ENCODE data around the gene PIH1D2. TPM values are rescaled to one million over a fixed set of nuclear protein-coding genes. Genes with fewer than 3 reads are reported as not detected.
"Not testable (repeated sequence)": the region's sequence is repeated elsewhere in the genome, so short reads cannot be mapped to it uniquely, and the experiment has no call there.

Gene PIH1D2
- total RNA-seq, 4 donors from 2014 or later = 0.48 to 2.4 (median 1.8) TPM; not detected in 1

- ATAC-seq (ENCODE audit: low FRiP score) = no peak
- no peak for DNase-seq (ENCODE audit: low spot score)
- TF ChIP-seq, protein P1, sequence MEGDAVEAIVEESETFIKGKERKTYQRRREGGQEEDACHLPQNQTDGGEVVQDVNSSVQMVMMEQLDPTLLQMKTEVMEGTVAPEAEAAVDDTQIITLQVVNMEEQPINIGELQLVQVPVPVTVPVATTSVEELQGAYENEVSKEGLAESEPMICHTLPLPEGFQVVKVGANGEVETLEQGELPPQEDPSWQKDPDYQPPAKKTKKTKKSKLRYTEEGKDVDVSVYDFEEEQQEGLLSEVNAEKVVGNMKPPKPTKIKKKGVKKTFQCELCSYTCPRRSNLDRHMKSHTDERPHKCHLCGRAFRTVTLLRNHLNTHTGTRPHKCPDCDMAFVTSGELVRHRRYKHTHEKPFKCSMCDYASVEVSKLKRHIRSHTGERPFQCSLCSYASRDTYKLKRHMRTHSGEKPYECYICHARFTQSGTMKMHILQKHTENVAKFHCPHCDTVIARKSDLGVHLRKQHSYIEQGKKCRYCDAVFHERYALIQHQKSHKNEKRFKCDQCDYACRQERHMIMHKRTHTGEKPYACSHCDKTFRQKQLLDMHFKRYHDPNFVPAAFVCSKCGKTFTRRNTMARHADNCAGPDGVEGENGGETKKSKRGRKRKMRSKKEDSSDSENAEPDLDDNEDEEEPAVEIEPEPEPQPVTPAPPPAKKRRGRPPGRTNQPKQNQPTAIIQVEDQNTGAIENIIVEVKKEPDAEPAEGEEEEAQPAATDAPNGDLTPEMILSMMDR (IDR thresholded peaks at IDR 0.05) = peak in 1 of 3 donors; percentile 66
Observed at GRCh38 chr11:112113539-112114457, 40.0 kb upstream of the PIH1D2 start.

- TF ChIP-seq, protein P1 (IDR thresholded peaks at IDR 0.05) = no peak
- DNase-seq (ENCODE audit: low spot score) (no peak), ATAC-seq (ENCODE audit: low FRiP score) (no peak)
Observed at GRCh38 chr11:112106070-112106469, 32.3 kb upstream of the PIH1D2 start.

DNA sequence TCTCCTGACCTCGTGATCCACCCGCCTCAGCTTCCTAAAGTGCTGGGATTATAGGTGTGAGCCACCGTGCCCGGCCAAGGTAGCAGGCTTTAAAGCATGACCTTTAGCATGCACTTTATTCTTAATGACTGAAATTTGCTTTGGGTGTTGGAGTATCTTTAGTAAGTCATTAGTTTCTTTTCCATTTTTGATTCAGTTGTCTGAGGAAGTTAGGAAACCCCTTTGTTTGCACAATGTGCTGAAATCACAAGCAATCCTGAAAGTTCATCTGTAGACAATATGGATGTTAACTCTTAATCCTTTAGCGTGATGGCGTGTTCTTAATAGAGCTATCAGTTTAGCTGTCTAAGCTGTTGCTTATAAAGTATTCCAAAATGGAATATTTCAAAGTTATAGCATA, 29.6 kb upstream of the PIH1D2 start:
- TF ChIP-seq, protein P1 (IDR thresholded peaks at IDR 0.05) = no peak
- ATAC-seq (ENCODE audit: low FRiP score) = no peak

GRCh38 chr11:112100462-112100861, 26.6 kb upstream of the PIH1D2 start:
- DNase-seq (ENCODE audit: low spot score) = no peak
- TF ChIP-seq, protein P1 (IDR thresholded peaks at IDR 0.05) = no peak
- no peak for ATAC-seq (ENCODE audit: low FRiP score)

More for the DNA sequence above, 29.6 kb upstream of the PIH1D2 start:
- DNase-seq (ENCODE audit: low spot score) = no peak

DNA sequence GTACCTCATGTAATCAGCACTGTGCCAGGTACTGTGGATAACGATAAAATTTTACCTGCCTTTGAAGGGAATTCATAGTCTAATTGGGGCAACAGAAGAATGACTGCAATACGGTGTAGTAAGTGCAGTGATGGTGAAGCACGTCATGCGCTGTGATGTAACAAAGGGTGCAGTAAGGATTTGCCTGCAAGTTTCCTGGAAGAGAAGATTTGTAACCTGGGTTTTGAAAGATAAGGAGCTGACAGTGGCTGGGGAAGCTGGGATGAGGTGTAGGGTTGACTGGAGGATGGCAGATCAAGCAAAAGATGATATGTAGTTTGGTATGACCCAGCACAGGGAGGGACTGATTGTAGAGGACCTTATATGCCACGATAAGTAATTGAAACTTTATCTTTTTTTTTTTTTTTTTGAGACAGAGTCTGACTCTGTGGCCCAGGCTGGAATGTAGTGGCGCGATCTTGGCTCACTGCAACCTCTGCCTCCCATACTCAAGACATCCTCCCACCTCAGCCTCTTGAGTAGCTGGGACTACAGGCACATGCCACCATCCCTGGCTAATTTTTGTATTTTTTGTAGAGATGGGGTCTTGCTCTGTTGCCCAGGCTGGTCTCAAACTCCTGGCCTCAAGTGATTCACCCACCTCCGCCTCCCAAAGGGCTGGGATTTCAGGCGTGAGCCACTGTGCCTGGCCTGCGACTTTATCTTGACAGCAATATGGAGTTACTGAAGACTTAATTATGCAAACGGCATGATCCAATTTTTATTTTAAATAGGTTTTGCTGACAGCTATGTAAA, 24.1 kb upstream of the PIH1D2 start:
- TF ChIP-seq, protein P1 (IDR thresholded peaks at IDR 0.05) = no peak

DNA sequence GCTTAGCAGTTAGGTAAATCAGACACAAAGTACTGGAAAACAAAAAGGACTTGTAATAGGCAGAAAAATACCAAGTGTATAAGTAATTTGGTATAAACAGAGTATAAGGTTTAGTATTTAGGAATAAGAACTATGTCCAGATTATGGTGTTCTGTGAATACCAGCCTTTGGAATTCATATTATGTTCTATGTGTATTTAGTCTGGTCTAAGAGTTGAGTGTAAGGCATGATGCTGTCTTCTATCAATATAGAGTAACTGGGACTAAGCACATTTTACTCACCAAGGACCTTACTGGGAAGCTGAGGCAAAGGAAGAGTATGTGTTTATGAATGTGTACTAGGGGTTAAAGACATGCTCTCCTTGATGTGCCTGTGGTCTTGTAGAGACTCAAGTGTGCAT, 22.4 kb upstream of the PIH1D2 start:
- ATAC-seq (ENCODE audit: low FRiP score) (no peak), DNase-seq (ENCODE audit: low spot score) (no peak)
- TF ChIP-seq, protein P1 (IDR thresholded peaks at IDR 0.05) = no peak

More for the DNA sequence above, 24.1 kb upstream of the PIH1D2 start:
- DNase-seq (ENCODE audit: low spot score) = no peak
- no peak for ATAC-seq (ENCODE audit: low FRiP score)

DNA sequence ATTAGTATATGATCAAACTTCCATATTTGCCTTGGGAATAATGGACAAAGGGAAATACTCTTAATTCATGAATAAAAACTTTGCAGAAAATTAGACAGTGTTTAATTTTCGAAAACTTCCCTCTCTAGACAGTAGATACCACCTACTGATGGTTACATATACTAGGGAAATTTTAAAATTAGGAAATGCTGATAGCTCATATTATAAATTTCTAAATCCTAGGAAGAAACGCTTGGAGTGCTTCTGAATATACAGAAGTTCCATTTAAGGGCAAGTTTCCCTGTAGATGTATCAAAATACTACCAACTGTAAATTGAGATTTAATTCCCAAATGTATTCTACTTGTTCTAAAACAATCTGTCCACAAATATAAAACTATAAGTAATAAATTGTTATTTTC, 21.5 kb upstream of the PIH1D2 start:
- not testable (repeated sequence) for ATAC-seq (ENCODE audit: low FRiP score); DNase-seq (ENCODE audit: low spot score)

Data from omental fat pad (tissue), 4 donors.